Coronary artery (tissue), 2 donors: ENCODE data around the gene ZBED5.
A peak's percentile ranks its signal among the peaks of the same experiment; 100 is the strongest.

Experiments
- DNase-seq: peaks from one replicate; pipeline ENCODE4 v3.0.0-alpha.2; 2017; ENCODE audit warnings: low spot score
- H3K27ac ChIP-seq, 2 donors: fragments of 200-600 bp; sonication (generic); one replicate each; pipeline ENCODE4 v1.5.1; 2016 to 2019
- H3K4me3 ChIP-seq: fragments of 200-600 bp; sonication (generic); 2 replicates; pipeline ENCODE4 v1.5.1; 2016; ENCODE audit warnings: mild to moderate bottlenecking, moderate library complexity
- CTCF ChIP-seq: fragments of 200-600 bp; sonication (generic); IDR thresholded peaks from one replicate; pipeline ENCODE4 v1.5.1; 2019; ENCODE audit warnings: antibody characterized with exemption

ZBED5 gene

GRCh38 chr11:10878408-10879214, 20.8 kb upstream of the ZBED5 start:
- DNase-seq = no peak
- no peak overlapping the region for H3K27ac ChIP-seq
- no peak overlapping the region for H3K4me3 ChIP-seq

GRCh38 chr11:10876158-10876557, 18.3 kb upstream of the ZBED5 start:
- Histone ChIP-seq H3K27ac (peak overlapping the region in 1 of 2 donors; percentile 33), H3K4me3 (no peak overlapping the region)
- DNase-seq = no peak
- no peak for TF ChIP-seq CTCF

More at GRCh38 chr11:10878408-10879214, 20.8 kb upstream of the ZBED5 start:
- peak; percentile 24 for TF ChIP-seq CTCF

- TF ChIP-seq CTCF = no peak
- no peak for DNase-seq
- no peak overlapping the region for H3K27ac ChIP-seq
- no peak overlapping the region for H3K4me3 ChIP-seq
These were observed 17.7 kb upstream of the ZBED5 start for GRCh38 chr11:10875430-10876021.

GRCh38 chr11:10872097-10872496, 14.2 kb upstream of the ZBED5 start:
- no peak for TF ChIP-seq CTCF
- Histone ChIP-seq H3K27ac (no peak overlapping the region), H3K4me3 (no peak overlapping the region)
- no peak for DNase-seq

GRCh38 chr11:10868352-10868751, 10.5 kb upstream of the ZBED5 start:
- H3K4me3 ChIP-seq = no peak overlapping the region
- no peak for TF ChIP-seq CTCF
- no peak for DNase-seq
- peak overlapping the region; percentile 2 to 12 for H3K27ac ChIP-seq

GRCh38 chr11:10866893-10867331, 9.1 kb upstream of the ZBED5 start:
- no peak for DNase-seq
- Histone ChIP-seq H3K4me3 (no peak overlapping the region), H3K27ac (peak overlapping the region; percentile 54 to 67)
- no peak for TF ChIP-seq CTCF

GRCh38 chr11:10865837-10866270, 8.0 kb upstream of the ZBED5 start:
- TF ChIP-seq CTCF = no peak
- Histone ChIP-seq H3K27ac (no peak overlapping the region), H3K4me3 (no peak overlapping the region)
- no peak for DNase-seq
